Hypothalamus (tissue), 51 donors: Measurements from ENCODE around the gene OR10H2.
"Not testable (repeated sequence)": the region's sequence is repeated elsewhere in the genome, so short reads cannot be mapped to it uniquely, and the experiment has no call there.

Experiments
- DNase-seq, 51 donors: peaks; one replicate each; lab custom pipeline; 2025; lab: John Stamatoyannopoulos, UW

OR10H2 gene

GRCh38 chr19:15759962-15760565, 32.2 kb downstream of the OR10H2 start:
- DNase-seq = no peak

- DNase-seq = no peak
Measured at GRCh38 chr19:15769586-15769985, 41.8 kb downstream of the OR10H2 start.

GRCh38 chr19:15774159-15774558, 46.3 kb downstream of the OR10H2 start:
- DNase-seq = not testable (repeated sequence)

GRCh38 chr19:15775249-15775648, 47.4 kb downstream of the OR10H2 start:
- no peak for DNase-seq

- DNase-seq = no peak
Measured at GRCh38 chr19:15776264-15776663, 48.4 kb downstream of the OR10H2 start.

- DNase-seq = no peak
Measured at GRCh38 chr19:15776991-15777970, 49.5 kb downstream of the OR10H2 start.
